NCI-H2107 treated with DMSO at 0.1 percent for 48 hours (cell line): ENCODE results near the gene CYP2S1.

ENCODE experiments used
- DNase-seq: peaks from one replicate; lab custom pipeline; 2025; ENCODE audit not compliant: unreplicated experiment; lab: John Stamatoyannopoulos, UW

Gene CYP2S1

GRCh38 chr19:41193430-41194156 lies 574 bp downstream of the CYP2S1 start:
- DNase-seq, result no peak

DNA sequence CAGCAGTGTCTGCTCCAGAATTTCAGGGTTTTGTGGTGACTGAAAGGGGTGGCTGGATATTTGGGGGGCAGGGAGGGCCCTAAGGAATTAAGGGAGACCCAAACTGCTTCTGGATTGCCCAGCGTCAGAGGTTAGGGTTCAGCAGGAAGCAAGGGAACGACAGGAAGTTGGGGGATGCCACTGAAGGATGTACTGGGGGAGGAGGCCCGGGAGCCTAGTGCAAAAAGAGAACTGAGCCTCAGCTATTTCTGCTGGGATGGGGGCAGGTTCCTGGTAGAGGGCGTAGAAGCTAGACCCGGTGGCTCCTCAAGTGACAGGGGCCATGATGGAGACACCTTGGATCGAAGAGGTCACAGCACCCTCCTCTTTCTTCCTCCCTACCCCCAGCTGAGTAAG lies 1.1 kb downstream of the CYP2S1 start:
- no peak for DNase-seq

GRCh38 chr19:41195675-41196497 lies 2.9 kb downstream of the CYP2S1 start:
- no peak for DNase-seq

GRCh38 chr19:41198559-41198958 lies 5.5 kb downstream of the CYP2S1 start:
- no peak for DNase-seq

GRCh38 chr19:41203371-41203770 lies 10.4 kb downstream of the CYP2S1 start:
- DNase-seq, result no peak

GRCh38 chr19:41204338-41204737 lies 11.3 kb downstream of the CYP2S1 start:
- DNase-seq, result peak; percentile 47

DNA sequence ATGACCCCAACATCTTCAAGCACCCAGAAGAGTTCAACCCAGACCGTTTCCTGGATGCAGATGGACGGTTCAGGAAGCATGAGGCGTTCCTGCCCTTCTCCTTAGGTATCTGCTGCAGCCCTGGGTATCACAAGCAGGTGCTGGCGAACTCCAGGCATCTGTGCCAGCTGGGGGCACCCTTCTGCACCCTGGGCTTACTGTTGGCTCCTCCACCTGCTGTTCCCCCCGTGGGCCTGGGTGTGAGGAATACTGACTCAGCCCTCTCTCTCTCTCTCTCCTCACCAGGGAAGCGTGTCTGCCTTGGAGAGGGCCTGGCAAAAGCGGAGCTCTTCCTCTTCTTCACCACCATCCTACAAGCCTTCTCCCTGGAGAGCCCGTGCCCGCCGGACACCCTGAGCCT lies 13.0 kb downstream of the CYP2S1 start:
- no peak for DNase-seq

- no peak for DNase-seq
Observed at GRCh38 chr19:41206456-41206855, 13.4 kb downstream of the CYP2S1 start.

GRCh38 chr19:41206926-41207750 lies 14.1 kb downstream of the CYP2S1 start:
- no peak for DNase-seq

DNA sequence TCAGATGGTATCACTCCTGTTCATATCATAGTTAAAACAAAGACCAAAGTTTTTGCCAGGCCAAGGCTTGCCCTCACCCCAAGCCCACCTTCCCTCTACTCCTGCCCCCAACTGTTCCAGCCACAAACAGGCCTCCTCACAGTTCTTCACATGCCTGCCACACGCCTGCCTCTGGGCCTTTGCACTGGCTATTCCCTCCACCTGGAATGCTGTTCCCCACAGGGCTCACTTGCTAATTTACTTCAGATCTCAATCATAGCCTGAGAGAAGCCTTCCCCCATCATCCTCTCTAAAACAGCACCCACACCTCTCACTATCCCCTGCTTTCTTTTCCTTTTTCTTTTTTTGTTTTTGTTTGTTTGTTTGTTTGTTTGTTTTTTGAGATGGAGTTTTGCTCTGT lies 21.1 kb downstream of the CYP2S1 start:
- no peak for DNase-seq

DNA sequence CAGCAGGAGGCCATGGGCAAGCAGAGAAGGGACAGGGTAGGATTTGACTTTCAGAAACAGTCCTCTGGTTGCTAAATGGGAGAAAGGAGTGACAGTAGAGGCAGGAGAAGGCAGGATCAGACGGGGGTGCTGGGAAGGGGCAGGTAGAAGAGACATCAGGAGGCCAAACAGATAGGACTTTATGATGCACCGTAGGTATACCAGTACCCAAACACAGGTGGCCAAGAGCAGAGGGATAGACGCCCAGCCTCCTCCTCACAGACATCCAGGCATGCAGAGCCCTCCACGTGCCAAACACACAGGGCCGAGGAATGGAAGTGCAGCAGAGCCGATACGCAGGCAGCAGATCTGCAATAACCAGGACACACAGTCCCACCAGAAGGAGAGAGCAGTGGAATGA lies 24.7 kb downstream of the CYP2S1 start:
- no peak for DNase-seq

DNA sequence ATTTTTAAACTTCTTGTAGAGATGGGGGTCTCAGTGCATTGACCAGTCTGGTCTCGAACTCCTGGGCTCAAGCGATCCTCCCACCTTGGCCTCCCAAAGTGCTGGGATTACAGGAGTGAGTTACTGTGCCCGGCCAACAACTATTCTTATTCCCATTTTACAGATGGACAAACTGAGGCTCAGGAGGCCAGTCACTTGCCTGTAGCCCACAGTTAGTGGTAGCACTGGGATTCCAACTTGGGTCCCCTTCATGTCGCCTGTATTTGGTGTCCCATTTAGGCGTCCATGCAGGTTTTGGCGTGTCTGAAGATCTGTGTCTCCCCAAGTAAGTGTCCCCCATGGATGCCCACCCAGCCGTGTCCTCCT lies 25.2 kb downstream of the CYP2S1 start:
- DNase-seq, result no peak

DNA sequence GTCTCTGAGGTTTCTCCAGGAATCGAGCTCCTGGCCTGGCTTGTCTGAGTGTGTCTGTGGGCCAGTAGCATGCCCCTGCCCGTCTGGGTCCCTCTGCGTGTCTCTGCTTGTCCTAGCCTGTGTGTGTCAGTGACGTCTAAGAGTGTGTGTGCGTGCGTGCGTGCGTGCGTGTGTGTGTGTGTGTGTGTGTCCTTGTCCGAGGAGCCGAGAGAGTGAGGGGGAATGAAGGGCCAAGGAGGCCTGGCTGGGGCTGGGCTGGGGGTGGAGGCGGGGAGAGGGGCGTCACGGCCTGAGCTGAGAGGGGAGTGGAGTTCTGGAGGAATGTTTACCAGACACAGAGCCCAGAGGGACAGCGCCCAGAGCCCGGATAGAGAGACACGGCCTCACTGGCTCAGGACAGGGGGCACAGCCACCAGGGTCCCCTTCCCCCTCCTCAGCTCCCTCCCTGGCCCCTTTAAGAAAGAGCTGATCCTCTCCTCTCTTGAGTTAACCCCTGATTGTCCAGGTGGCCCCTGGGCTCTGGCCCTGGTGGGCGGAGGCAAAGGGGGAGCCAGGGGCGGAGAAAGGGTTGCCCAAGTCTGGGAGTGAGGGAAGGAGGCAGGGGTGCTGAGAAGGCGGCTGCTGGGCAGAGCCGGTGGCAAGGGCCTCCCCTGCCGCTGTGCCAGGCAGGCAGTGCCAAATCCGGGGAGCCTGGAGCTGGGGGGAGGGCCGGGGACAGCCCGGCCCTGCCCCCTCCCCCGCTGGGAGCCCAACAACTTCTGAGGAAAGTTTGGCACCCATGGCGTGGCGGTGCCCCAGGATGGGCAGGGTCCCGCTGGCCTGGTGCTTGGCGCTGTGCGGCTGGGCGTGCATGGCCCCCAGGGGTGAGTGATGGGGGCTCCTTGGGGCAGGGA lies 25.8 kb downstream of the CYP2S1 start, which contains the start of gene AXL:
AXL (plus strand) TSS at position 609 of the 893 bp plus-strand sequence; CDS start at position 779, 170 bp downstream.
- no peak for DNase-seq

GRCh38 chr19:41219924-41220567 lies 27.0 kb downstream of the CYP2S1 start:
- no peak for DNase-seq

GRCh38 chr19:41220811-41221210 lies 27.8 kb downstream of the CYP2S1 start:
- no peak for DNase-seq

DNA sequence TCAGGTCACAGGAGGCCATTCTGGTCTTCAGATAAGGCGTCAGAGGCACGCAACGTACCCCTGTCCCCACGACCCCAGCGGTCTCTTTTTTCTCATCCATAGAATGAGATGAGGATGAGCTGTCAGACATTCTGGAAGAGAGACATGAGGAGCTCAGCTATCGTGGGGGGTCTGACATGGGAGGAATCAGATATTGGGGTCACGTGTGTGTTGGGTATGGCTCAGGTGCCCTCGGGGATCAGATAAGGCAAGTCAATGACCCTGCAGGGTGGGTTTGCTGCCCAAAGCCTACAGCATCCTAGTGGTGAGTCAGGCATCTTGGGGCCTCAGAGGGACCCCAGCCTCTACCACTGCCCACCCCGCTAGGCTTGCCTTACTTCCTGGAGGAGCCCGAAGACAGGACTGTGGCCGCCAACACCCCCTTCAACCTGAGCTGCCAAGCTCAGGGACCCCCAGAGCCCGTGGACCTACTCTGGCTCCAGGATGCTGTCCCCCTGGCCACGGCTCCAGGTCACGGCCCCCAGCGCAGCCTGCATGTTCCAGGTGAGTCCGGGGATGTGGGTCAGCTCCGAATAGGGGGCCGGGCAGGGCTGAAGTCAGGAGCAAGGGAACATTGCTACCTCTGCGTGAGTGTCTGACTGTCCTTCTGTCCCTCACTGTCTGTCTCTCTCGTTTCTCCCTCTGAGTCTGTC lies 28.6 kb downstream of the CYP2S1 start:
- no peak for DNase-seq

GRCh38 chr19:41222240-41222639 lies 29.2 kb downstream of the CYP2S1 start:
- no peak for DNase-seq

DNA sequence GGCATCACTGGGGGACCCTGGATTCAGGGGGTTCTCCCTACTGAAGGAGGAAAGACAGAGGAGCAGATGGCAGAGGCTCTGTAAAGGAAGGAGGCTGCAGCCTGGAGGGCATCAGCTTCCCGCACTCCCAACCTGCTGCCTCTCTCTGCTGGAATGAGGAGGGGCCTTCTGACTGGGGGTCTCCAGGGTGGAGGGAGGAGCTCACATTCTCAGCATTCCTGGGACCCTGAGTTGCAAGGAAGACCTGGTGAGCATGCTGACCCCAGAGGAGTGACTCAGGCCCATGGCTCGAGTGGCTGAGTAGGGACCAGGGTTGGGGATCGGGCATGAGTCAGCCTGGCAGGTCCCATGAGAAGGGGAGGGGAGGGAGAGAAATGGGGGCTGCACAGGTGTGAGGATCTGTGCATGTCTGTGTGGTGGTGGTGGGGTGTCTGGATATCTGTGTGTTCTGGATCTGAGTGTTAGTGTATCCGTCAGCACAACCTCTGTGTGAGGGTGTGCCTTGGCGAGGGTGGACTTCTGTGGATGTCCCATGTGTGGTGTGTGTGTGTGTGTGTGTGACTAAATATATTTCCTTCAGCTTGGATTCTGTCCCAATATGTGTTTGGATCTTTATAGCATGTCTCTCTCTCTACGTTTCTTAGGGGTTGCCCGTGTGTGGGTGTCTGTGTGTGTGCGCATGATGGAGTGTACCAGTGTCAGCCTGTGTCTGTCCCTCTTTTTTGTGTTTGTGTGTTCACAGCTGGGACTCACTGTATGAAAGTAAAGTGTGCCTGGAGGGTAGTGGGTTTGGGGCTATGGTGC lies 30.6 kb downstream of the CYP2S1 start:
- DNase-seq, result no peak

GRCh38 chr19:41224632-41225031 lies 31.6 kb downstream of the CYP2S1 start:
- DNase-seq, result no peak
